Muscle of back (tissue), 11 donors: ENCODE data around the gene SLC25A5. TPM values are rescaled to one million over a fixed set of nuclear protein-coding genes. Genes with fewer than 3 reads are reported as not detected.
"Not testable (repeated sequence)": the region's sequence is repeated elsewhere in the genome, so short reads cannot be mapped to it uniquely, and the experiment has no call there.

Source experiments
- DNase-seq, 3 donors: peaks; one replicate each; pipeline versions ENCODE4 v3.0.0 to v3.0.0-alpha.2; 2013
- polyA plus RNA-seq, 10 donors: library from polyadenylated mRNA; unstranded; fragments of 120-200 nt; gene quantifications; one replicate each; pipeline ENCODE4 v1.2.1, GENCODE V29; 2013; ENCODE audit not compliant: insufficient read length in 10 of 10

The SLC25A5 gene
- polyA plus RNA-seq, 10 donors = 138 to 180 (median 165) TPM

DNA sequence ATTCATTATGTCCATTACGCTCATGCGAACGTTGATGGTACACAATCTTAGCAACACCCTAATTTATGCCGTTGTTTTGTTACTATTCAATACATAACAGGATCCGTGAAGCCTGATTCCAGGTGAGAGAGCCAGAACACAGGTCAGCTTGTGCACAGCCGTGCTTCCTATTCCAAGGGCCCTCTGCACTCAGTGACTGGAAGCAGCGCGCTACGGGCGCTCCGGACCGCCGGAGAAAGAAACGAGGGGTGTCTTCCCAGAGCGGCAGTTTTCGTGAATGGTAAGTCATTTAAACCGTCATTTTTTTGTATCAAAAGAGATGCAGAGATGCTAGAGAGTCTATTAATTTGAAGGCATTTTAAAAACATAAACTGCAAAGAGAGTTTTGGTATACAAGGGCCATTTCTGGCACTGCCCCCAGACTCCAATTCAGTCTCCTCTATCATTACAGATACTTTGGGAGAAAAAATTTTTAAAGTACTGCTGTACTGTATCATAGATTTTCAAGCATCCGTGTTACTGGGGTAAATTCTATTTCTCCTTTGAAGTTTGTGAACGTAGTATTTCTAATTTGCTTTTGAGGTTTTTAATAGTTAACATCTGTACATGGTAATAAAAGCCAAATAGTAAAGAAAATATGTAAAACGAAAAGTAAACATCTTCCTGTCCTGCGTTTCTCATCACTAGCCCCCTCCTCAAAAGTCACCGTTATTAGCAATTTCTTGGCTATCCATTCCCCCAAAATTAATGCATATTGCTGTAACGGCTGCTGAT, 6.6 kb downstream of the SLC25A5 start:
- DNase-seq = no peak

DNA sequence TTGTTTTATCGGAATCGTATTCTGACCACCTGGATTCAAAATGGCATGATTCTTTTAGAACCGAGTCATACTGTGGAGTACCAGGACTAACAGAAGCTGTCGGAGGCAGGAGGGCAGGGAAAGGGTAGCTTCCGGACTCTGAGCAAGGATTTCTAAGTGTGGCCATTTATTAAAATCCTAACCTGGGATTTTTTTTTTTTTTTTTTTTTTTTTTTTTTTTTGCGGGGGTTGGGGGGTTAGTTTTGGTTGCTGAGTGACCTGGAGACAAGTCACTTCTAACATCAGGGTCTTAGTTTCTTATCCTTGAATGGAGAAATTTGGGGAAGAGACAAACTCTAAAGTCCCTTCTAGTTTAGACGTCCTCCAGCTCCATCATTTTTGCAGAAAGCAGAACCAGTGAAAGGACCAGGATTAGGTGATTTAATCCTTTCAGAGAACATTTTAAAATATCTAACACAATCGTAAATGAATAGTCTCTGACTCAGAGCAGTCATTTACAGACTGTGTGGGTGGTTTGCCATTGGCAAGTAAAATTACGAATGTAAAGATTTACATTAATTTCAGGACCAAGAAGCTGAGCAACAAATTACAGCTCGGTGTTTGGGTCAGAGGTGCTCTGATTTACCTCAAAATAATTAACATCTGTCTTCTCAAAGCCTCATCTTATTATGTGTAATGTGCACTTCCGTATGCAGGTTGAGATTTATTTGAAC, 7.3 kb downstream of the SLC25A5 start:
- DNase-seq = no peak

DNA sequence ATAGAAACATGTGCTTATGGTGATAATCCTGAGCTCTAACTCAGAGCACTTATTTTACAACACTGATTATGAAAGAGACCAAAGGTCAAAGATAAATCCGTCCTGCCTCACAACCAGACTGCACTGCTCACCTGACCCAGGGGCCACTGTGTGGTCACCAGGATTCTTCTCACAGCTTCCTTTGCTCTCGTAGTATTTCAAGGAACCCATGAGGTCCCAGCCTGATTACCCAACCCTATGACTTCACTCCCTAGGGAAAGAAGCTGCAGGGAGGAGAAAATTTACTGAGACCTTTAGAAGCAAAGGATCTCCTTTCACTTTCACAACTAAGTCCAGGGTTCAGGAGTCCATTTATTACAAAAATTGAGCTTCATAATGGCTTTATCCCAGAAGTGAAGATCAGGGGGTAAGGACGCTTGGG, 9.6 kb downstream of the SLC25A5 start:
- DNase-seq = peak in 1 of 3 donors; percentile 11

DNA sequence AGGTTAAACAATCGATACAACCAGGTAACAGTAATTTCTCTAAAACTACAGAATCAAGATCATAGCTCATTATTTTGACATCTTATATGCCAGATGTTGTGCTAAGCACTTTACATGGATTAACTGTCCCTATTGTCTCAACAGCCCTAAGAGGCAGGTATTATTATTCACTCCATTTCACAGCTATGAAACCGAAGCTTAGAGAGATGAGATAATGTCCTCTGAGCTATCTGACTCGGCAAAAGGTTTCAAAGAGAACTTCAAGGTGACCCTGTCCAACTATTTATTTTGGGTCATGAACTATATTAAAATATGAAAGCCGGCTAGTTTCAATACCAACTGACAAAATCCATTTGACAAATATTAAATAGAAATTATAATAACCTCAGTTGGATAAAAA, 10.3 kb downstream of the SLC25A5 start:
- DNase-seq = no peak

DNA sequence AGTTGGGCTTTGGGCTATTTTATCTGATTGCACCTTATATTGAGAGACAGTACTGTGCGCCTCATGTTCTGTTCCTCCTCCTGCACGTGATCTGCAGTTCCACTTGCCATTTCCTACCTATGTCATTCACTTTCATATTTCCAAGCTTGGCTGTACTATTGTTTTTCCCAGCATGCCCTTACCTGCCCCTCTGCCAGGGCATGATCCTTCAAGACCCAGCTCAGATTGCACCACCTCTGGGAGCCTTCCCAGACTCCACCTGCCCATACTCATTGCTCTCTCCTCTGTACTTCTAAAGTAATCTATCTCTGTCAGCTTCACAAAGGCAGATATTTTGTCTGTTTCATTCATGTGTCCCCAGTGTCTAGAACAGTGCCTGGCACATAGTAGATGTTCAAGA, 11.6 kb downstream of the SLC25A5 start:
- DNase-seq = no peak

DNA sequence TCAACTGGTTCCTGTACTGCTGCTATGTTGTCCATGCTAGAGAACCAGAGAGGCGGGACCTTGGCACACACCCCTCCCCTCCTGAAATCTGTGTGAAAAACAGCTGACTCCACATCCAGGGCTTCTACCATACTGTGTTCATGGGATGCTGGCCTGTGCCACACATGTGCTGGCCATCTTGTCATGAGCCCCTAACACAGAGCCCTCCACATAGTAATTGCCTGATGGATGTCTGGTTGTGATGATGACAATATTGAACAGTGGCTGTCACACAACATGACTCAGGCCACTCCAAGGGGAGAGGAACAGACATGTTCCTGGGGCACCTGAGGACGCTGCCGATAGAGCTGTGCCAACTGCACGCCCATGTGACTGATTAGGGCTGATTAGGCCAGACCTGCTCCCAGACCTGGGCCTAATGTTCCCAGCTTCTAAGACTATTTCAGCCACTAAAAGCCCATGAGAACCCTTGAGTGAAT, 13.1 kb downstream of the SLC25A5 start:
- DNase-seq = no peak

DNA sequence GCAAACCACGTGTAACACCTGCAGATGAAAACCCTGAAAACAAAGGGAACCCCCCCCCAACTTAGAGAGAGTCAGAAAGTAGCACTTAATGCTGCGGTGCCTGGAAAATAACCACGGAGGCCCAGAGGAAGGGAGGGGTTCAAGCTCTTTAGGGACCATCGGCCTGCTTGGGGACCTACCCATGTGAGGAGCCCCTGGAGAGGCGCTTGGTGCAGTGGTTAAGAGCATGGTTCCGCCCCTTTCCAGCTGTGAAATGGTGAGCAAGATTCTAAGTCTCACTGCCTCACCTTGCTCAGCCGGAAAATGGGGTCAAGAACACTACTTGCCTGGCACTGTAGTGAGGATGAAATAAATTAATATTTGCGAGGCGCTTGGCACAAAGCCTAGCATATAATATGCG, 13.8 kb downstream of the SLC25A5 start:
- no peak for DNase-seq

DNA sequence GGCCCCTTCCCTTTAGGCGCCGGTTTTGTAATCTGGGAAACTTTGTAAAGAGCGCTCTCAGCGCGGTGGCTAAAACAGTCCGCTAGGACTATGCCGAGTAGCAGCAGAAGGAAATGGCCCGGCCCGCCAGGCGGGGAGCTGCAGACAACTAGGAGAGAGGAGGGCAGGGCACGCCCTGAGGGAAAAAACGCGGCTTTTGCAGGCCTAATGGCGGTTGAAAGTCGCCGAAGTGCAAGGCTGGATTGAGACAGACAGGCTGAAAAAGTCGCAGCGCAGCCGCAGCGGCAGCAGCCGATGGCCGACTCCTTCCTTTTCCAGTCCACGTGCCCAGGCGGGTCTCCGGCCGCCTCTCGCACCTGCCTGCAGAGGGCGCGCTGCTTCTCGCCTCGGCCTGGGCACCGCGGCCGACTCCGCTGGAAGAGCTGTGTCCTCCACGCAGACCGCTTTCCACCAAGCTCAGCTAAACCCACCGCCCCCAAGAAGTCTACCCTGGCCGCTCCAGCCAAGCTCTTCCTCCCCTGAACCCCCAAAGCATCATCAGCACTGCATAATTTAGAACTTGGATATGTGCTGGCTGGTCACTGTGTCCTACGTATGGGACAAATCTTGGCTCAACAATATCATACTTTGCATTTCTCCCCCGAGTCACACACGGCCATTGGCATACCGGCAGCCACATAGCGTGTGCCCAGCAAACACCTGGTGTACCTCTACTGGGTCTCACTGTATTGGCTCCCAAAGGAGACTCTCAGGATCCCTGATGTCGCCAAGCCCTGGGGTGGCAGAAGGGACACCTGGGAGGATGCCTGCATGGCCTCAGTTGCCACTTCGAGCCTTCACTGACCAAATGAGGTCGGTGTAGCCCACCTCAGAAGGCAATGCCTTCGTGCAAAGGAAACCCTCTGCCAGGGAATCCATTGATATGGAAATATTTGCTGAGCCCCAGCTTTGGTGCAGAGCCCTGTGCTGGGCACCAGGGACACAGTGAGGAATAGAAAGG, 14.5 kb downstream of the SLC25A5 start:
- DNase-seq = peak; percentile 23 to 72 (median 32)

DNA sequence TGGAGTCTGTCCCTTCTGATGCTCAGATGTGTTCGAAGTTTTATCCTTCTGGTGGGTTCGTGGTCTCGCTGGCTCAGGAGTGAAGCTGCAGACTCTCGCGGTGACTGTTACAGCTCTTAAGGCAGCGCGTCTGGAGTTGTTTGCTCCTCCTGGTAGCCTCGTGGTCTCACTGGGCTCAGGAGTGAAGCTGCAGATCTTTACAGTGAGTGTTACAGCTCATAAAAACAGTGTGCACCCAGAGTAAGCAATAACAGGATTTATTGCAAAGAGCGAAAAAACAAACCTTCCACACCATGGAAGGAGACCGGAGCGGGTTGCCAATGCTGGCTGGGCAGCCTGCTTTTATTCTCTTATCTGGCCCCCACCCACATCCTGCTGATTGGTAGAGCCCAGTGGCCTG, 18.5 kb downstream of the SLC25A5 start:
- DNase-seq = no peak

DNA sequence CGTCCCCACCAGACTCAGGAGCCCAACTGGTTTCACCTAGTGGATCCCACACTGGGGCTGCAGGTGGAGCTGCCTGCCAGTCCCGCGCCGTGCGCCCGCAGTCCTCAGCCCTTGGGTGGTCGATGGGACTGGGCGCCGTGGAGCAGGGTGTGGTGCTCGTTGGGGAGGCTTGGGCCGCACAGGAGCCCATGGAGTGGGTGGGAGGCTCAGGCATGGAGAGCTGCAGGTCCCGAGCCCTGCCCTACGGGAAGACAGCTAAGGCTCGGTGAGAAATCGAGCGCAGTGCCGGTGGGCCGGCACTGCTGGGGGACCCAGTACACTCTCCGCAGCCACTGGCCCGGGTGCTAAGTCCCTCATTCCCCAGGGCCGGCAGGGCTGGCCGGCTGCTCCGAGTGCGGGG, 19.5 kb downstream of the SLC25A5 start:
- not testable (repeated sequence) for DNase-seq

DNA sequence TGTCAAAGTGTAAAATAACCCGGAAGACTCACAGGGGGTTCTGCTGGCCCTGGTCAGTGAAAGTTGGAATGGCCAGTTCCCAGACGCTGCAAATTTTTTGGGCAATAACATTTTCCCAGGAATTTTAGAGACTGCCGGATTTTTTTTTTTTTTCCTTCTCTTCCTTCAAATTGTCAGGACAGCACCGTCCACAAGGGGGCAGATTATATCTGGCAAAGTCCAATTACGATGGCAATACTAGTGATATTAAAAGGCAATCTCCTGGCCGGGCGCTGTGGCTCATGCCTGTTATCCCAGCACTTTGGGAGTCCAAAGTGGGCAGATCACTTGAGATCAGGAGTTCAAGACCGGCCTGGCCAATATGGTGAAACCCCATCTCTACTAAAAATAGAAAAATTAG, 20.5 kb downstream of the SLC25A5 start:
- DNase-seq = peak in 2 of 3 donors; percentile 23 to 37

DNA sequence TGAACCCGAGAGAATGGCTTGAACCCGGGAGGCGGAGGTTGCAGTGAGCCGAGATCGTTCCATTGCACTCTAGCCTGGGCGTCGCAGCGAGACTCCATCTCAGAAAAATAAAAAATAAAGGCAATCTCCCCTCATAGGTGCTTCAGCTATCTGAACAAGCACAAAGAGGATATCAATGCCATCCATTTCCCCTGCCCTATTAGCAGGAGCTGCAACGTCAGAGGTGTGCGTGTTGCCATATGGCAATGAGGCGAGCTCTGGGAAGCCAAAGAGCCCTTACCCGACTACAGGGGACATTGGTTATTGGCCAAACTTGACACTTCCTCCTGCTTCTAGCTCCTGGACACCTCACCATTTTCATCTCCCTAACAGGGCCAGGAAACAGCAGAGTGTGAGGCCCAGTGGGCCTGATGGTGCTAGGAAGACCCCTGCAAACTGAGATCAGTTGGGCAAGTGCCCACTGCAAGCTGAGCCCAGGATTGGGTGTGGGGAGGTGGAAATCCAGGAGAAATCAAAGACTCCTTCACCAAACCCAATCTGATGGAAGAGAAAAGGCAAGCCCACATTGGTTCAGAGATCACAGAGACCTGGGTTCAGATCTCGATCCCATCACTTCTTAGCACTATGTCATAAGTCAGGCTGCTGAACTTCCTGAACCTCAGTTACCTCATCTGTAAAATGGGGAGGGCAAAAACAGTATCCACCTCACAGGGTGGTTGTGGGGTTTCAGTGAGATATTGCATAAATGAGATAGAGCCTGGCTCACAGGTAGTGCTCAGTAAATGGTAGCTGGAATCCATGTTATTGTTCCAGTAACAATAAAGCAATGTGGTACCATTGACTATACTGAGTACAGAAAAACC, 21.2 kb downstream of the SLC25A5 start:
- no peak for DNase-seq

DNA sequence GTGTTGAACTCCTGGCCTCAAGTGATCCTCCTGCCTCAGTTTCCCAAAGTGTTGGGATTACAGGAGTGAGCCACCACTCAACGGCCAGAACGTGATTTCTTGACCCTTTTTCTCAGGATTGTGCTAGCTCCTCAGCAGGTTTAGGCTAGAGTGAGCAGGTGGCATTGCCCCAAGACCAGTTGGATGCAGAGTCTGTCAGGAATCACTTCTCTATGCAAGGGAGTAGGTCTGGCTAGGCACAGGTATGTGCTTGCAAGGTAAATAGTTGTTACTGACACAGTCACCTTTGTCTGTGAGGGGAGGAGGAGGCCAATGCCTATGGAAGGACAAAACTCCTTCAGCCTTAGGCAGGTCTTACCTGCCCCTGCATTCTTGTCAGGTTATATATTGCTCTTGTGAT, 24.2 kb downstream of the SLC25A5 start:
- DNase-seq = no peak

DNA sequence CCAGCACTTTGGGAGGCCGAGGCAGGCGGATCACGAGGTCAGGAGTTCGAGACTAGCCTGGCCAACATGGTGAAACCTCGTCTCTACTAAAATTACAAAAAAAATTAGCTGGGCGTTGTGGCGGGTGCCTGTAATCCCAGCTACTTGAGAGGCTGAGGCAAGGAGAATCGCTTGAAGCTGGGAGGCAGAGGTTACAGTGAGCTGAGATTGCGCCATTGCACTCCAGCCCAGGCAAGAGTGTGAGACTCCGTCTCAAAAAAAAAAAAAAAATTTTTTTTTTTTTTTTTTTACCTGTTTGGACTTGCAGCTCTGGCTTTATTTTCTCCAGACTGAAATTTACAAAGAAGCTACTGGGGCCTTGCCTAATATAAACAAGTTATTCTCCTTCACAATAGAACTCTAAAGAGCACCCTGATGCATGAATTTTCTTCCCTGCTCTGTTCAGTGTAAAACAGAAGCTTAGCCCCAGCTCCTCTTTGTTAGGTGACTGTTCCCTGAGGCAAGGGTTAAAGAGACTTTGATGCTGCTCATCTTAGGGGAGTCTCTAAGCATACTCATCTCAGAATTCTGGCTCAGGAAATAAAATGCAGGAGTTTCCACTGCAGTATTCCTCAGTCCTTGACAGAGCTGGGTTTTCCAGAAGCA, 25.7 kb downstream of the SLC25A5 start:
- DNase-seq = not testable (repeated sequence)

DNA sequence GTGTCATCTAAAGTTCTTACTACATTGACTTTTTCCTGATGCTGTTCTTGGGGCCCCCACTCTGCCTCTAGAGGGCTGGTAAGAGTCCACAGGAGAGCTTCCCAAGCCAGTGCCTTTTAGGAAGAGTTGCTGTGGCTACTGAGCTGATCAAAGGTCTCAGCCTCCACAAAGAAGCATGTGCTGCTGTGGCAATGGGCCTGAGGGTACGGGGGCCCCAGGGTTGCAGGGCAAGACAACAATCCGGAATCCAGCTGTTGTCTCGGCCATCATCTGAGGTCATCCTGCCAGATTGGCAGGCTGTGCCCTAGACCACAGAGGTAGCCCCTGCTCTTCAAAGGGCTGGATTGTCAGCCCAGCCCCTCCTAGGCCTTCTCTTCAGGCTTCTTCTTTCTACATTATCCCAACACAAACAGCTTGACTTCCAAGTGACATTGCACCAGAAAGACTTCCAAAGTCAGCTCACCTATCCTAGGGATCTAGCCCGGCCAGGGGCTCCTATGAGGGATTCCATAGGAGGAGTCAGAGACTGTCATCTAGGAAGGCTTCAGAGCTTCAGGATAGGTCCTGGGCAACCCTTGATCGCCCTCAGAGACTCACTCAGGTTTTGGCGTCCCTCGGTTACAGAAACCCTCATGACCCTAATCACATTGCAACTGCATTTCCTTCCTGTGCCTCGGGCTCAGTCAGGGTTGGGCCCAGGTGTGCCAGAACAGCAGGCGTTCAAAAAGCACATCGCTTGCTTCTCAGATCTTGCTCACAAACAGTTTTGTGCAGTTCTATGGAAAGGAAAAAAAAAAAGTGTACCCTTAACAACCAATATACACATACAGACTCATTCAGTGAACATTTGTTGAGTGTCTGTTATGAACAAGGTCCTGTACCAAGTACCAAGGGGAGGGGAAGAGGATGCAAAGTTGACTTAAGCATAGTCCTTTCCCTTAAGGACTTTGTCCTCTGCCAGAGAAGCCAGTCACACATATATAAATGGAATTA, 27.8 kb downstream of the SLC25A5 start:
- DNase-seq = no peak

DNA sequence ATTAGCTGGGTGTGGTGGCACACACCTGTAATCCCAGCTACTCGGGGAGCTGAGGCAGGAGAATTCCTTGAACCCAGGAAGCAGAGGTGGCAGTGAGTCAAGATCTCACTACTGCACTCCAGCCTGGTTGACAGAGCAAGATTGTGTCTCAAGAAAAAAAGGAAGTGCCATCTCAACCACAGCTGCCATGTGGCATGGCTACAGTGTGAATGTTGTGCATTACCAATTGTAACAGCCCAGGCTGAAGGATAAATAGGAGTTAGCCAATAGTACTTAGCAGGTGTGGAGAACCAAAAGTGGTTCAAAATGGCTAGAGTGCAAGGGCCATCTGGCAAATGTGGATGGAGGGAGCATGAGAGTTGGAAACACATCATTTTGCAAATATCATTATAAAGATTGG, 28.9 kb downstream of the SLC25A5 start:
- DNase-seq = no peak

DNA sequence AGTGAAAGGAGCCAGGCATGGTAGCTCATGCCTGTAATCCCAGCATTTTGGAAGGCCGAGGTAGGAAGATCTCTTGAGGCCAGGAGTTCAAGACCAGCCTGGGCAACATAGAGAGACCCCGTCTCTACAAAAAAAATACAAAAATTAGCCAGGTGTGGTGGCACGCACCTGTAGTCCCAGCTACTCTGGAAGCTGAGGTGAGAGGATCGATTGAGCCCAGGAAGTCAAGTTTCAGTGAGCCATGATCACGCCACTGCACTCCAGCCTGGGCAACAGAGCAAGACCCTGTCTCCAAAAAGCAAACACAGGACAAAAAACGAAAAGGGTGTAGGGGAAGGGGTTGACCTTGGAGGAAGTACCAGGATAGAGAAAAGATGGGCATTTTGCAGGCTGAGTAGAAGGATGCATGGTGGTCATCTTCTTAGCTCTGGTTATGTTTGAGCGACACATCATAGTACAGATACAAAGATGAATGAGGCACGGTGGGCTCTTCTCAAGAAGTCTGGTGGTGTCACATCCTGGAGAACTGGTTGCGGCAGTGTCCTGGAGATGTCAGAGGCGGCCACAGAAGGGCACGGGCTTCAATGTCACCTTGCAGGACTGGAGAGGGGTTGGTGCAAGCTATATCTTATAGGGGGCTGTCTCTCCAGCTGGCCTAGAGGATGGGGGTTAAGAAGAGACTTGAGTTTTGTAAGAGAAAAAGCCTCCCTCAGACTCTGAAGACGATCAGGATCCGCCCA, 32.0 kb downstream of the SLC25A5 start:
- DNase-seq = no peak

DNA sequence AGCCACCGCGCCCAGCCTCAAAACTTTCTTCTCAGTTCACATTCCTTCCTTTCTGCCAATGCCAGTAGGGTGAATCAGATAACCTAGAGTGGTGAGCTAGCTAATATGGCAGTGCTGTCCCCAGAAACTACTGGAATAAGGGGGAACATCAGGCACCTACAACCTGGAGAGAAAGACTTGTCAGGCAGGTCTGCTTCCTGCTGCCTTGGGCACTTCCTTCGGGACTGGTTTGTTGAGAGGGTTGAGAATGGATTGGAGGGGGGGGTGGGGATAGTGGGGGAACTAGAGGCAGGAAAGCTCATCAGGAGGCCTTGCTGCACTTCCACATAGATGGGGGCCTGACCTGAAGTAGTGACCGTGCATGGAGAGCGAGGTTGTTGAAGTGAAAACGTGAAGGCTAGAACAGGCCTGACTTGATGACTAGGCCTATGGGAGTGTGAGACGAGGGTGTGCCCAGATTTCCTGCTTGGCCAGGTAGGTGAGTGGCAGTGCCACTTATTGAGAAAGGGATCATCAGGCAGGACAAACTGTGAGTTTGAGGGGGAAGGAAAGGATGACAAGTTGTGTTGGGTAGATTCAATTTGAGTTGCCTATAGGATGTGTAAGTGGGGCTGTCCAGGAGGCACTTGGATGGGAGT, 33.4 kb downstream of the SLC25A5 start:
- no peak for DNase-seq
